Activated T-cell treated with anti-CD3 and anti-CD28 coated beads, Interleukin-2, amount 50 U/mL, for 4 hours (primary cell): ENCODE results near the gene GOLGA6L7. TPM values are rescaled to one million over a fixed set of nuclear protein-coding genes. Genes with fewer than 3 reads are reported as not detected.

Experiments
- ATAC-seq, 2 donors: fragments of 200-7000 bp; cut with Tn5 transposase; one replicate each; pipeline ENCODE4 v1.10.0; 2021
- DNase-seq: peaks from one replicate; pipeline ENCODE4 v3.0.0-alpha.2; 2020
- H3K27me3 Mint-ChIP-seq: one replicate; pipeline ENCODE4 v1.8.0; 2021; ENCODE audit warnings: low read depth, mixed read lengths
- H3K36me3 Mint-ChIP-seq: one replicate; pipeline ENCODE4 v1.8.0; 2022; ENCODE audit warnings: mixed read lengths; ENCODE audit not compliant: insufficient read depth
- H3K4me1 Mint-ChIP-seq: one replicate; pipeline ENCODE4 v1.8.0; 2021; ENCODE audit warnings: low read depth, mixed read lengths
- H3K4me3 Mint-ChIP-seq: one replicate; pipeline ENCODE4 v1.8.0; 2021; ENCODE audit warnings: mild to moderate bottlenecking, moderate library complexity, mixed read lengths
- H3K9me3 Mint-ChIP-seq: one replicate; pipeline ENCODE4 v1.8.0; 2021; ENCODE audit warnings: mixed read lengths
- total RNA-seq, 3 donors: library from RNA; stranded (reverse); gene quantifications; one replicate each; pipeline ENCODE4 v1.2.1, GENCODE V29; 2021

GOLGA6L7 gene
- total RNA-seq, 3 donors from 2014 or later = not detected

DNA sequence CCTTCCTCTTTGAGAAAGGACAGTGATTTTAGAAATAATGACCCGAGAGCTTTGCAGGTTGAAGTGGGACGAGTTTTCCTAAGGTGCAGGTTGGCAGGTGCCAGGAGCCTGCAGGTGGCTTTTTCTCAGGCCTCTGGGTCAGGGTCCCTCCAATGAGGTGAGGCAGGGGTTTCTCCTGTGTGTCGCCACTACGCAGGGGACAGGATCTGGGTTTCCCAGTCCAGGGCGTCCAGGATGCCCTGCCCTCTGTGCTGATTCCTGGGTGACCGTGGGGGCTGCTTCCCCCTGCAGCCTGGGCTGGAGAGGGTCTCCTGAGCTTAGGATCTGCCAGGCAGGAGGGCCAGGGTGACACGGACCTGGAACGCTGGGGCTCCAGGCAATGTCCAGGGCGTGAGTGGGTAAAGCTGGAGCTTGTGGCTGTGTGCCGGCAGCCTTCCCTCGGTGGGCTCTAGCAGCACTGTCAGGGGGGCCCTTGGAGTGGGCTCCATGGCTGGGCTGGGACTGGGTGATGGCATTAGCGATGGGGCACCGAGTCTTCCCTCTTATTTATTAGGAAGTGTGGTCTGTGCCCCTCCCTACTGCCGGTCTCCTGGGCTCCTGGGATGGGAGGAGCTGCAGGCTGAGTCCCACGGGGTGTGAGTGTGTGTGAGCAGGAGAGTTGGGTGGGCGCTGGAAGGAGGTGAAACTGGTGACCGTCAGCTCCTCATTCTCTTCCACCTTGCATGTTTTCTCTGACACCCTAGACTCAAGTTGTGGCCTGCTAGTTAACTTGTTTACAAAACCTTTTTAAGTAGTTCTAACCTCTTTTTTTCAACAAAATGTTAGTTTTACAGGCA lies 39.1 kb upstream of the GOLGA6L7 start:
- no peak for ATAC-seq
- H3K4me1 Mint-ChIP-seq = peaks cover 58% of the 10 kb centered on the region

DNA sequence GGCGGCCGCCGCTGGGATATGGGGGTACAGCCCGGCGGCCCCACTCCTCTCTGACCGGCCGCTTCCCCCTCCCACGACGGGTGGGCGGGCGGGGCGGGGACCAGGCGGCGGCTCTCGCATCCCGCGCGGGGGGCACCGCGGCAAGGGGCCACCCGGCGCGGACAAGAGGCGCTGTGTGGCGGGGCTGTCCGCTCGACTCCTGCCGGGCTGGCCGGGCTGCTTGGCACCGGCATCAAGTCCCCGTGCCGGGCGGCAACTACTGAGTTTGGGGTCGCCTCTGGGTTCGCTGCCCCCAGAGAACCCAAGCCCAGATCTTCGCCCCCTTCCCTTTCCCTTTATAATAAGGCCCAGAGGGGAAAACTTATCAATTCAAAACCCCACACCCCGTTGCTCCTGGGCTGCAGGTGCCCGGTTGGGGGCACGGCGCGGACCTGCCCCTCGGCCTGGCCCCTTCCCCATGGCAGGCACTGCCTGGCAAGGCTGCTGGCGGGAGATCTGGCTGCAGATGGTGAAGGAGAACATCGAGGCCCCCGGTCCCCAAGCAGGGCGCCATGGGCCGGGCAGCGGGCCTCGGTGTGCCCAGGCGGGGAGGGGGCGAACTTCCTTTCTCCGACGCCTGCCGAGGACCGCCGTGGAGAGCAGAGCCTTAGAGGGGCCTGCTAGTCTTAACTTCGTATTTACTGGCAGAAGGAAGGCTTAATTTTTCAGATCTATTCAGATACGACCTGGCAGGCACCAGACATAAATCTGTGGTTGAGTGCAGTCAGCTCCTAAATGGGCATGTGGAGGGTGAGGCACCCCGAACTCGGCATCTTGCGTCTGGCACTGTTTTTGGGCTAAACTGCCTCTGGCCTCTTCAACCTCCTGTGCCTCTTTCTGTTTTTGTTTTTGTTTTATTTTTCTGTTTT lies 38.2 kb upstream of the GOLGA6L7 start:
- no peaks in the 10 kb centered on the region for H3K27me3 Mint-ChIP-seq
- no peak for ATAC-seq
- no peak for DNase-seq
- peak overlapping the region; percentile 82 for H3K4me3 Mint-ChIP-seq
- H3K4me1 Mint-ChIP-seq = peaks cover 53% of the 10 kb centered on the region
- no peaks in the 10 kb centered on the region for H3K9me3 Mint-ChIP-seq
- H3K36me3 Mint-ChIP-seq = no peaks in the 10 kb centered on the region

More for the DNA sequence above, 39.1 kb upstream of the GOLGA6L7 start:
- no peaks in the 10 kb centered on the region for H3K27me3 Mint-ChIP-seq
- peak overlapping the region; percentile 82 for H3K4me3 Mint-ChIP-seq
- H3K36me3 Mint-ChIP-seq = no peaks in the 10 kb centered on the region
- no peak for DNase-seq
- H3K9me3 Mint-ChIP-seq = no peaks in the 10 kb centered on the region

GRCh38 chr15:28885630-28886430 lies 37.4 kb upstream of the GOLGA6L7 start, which contains the start of gene APBA2:
TSS of gene APBA2 (plus strand) at chr15:28885974. CDS start at chr15:29053885, 167,911 bp downstream.
- Mint-ChIP-seq H3K4me1 (peaks cover 45% of the 10 kb centered on the region), H3K27me3 (no peaks in the 10 kb centered on the region), H3K9me3 (no peaks in the 10 kb centered on the region), H3K4me3 (peak within 1 kb of the TSS; percentile 82), H3K36me3 (no peaks in the 10 kb centered on the region)
- ATAC-seq (peak; percentile 69 to 73), DNase-seq (peak; percentile 42)

DNA sequence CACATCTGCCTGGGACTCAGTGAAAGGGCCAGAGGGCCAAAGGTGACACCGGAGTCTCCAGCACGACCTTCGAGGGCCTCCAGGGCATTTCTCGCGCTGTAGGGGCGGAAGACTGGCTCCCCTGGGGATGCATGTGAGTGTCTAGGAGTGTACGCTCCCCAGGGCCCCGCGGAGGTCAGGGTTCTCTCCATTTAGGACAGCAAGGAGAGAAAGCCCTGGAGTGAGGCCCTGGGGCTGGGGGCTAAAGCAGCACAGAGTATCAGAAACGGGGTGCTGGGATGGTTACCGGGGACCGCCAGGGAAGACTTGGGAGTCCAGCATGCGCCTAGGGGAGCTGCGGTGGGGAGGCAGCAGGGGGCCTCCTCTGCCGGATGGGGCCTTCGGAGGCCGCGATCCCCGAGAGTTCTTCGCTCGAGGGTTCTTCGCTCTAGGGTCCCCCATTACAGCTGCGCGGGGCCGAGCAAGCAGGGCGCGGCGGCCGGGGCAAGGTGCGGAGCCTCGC lies 36.7 kb upstream of the GOLGA6L7 start:
- DNase-seq (peak; percentile 19), ATAC-seq (no peak)
- H3K27me3 Mint-ChIP-seq = no peaks in the 10 kb centered on the region
- H3K9me3 Mint-ChIP-seq = no peaks in the 10 kb centered on the region
- H3K36me3 Mint-ChIP-seq = no peaks in the 10 kb centered on the region
- H3K4me1 Mint-ChIP-seq = peaks cover 38% of the 10 kb centered on the region
- H3K4me3 Mint-ChIP-seq = peak overlapping the region; percentile 73

GRCh38 chr15:28884151-28884940 lies 35.9 kb upstream of the GOLGA6L7 start:
- Mint-ChIP-seq H3K4me3 (peak overlapping the region; percentile 73), H3K4me1 (peaks cover 30% of the 10 kb centered on the region), H3K9me3 (no peaks in the 10 kb centered on the region), H3K36me3 (no peaks in the 10 kb centered on the region), H3K27me3 (no peaks in the 10 kb centered on the region)
- ATAC-seq (no peak), DNase-seq (no peak)

DNA sequence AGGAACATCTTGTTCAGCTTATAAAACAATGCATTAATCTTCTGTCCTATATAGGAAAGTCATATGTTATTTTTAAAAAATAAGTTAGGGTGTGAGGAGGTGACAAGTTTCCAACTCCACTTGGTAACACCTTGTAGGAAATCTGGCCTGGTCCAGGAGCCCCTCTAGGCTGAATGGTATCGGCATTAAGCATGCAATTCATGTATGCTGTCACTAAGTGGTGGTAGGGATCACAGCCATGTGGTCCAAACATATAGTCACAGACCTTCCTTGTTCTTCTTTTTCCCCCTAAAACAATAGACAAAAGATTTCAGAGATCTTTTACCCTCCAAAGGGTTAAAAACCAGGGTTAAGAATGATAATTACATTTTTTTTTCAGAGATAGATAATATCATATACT lies 33.2 kb upstream of the GOLGA6L7 start:
- Mint-ChIP-seq H3K27me3 (peaks cover 1% of the 10 kb centered on the region), H3K4me3 (no peak overlapping the region), H3K36me3 (no peaks in the 10 kb centered on the region), H3K4me1 (peaks cover 4% of the 10 kb centered on the region), H3K9me3 (no peaks in the 10 kb centered on the region)
- ATAC-seq = no peak
- no peak for DNase-seq

DNA sequence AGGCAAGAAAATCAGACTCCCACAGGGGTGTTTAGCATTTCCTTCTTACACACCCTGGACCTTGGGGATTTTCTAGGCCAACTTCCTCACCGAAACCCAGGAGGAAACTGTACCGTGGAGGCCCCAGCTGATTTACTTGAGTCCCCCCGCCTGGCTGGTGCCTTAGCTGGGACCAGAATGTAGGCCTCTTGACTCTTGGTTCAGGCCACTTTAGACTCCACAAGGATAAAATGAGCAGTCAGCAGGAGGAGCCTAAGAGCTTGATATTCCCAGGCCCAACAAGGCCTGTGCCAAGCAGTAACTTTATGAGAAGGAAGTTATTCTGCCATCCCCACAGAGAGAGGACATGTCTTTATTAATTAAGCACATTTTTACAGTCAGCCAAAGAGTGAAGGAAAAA lies 32.7 kb upstream of the GOLGA6L7 start:
- no peaks in the 10 kb centered on the region for H3K9me3 Mint-ChIP-seq
- peaks cover 6% of the 10 kb centered on the region for H3K4me1 Mint-ChIP-seq
- ATAC-seq (no peak), DNase-seq (no peak)
- H3K4me3 Mint-ChIP-seq = no peak overlapping the region
- H3K36me3 Mint-ChIP-seq = no peaks in the 10 kb centered on the region
- peaks cover 1% of the 10 kb centered on the region for H3K27me3 Mint-ChIP-seq

DNA sequence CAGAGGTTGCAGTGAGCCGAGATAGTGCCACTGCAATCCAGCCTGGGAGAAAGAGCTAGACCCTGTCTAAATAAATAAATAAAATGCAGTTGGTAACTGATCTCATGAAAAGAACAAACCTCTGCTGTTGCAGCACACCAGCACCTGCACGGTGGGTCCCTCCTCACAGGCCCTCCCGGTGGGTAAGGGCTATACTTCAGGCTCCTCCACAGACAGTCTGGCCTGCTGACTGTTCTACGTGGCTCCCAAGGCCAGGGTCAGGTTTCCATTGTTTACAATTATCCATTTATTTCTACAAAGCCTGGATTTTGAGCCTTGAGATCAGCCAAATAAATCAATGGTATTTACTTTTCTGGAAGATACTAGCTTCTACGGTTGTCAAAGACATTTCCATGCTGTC lies 32.2 kb upstream of the GOLGA6L7 start:
- no peak for ATAC-seq
- Mint-ChIP-seq H3K27me3 (peaks cover 1% of the 10 kb centered on the region), H3K36me3 (no peaks in the 10 kb centered on the region), H3K9me3 (no peaks in the 10 kb centered on the region), H3K4me1 (peaks cover 10% of the 10 kb centered on the region), H3K4me3 (no peak overlapping the region)
- no peak for DNase-seq

GRCh38 chr15:28879551-28879950 lies 31.1 kb upstream of the GOLGA6L7 start:
- H3K4me1 Mint-ChIP-seq = peaks cover 7% of the 10 kb centered on the region
- no peaks in the 10 kb centered on the region for H3K9me3 Mint-ChIP-seq
- no peaks in the 10 kb centered on the region for H3K36me3 Mint-ChIP-seq
- no peak overlapping the region for H3K4me3 Mint-ChIP-seq
- no peak for DNase-seq
- peaks cover 1% of the 10 kb centered on the region for H3K27me3 Mint-ChIP-seq
- ATAC-seq = no peak

- Mint-ChIP-seq H3K4me3 (no peak overlapping the region), H3K4me1 (peaks cover 12% of the 10 kb centered on the region), H3K9me3 (no peaks in the 10 kb centered on the region), H3K27me3 (peaks cover 1% of the 10 kb centered on the region), H3K36me3 (no peaks in the 10 kb centered on the region)
- ATAC-seq (no peak), DNase-seq (no peak)
Measured at GRCh38 chr15:28878209-28878608, 29.8 kb upstream of the GOLGA6L7 start.

- H3K36me3 Mint-ChIP-seq = no peaks in the 10 kb centered on the region
- ATAC-seq (peak in 1 of 2 donors; percentile 15), DNase-seq (no peak)
- H3K9me3 Mint-ChIP-seq = no peaks in the 10 kb centered on the region
- H3K4me3 Mint-ChIP-seq = no peak overlapping the region
- peaks cover 12% of the 10 kb centered on the region for H3K4me1 Mint-ChIP-seq
- H3K27me3 Mint-ChIP-seq = peaks cover 1% of the 10 kb centered on the region
Measured at GRCh38 chr15:28876845-28877185, 28.4 kb upstream of the GOLGA6L7 start.

DNA sequence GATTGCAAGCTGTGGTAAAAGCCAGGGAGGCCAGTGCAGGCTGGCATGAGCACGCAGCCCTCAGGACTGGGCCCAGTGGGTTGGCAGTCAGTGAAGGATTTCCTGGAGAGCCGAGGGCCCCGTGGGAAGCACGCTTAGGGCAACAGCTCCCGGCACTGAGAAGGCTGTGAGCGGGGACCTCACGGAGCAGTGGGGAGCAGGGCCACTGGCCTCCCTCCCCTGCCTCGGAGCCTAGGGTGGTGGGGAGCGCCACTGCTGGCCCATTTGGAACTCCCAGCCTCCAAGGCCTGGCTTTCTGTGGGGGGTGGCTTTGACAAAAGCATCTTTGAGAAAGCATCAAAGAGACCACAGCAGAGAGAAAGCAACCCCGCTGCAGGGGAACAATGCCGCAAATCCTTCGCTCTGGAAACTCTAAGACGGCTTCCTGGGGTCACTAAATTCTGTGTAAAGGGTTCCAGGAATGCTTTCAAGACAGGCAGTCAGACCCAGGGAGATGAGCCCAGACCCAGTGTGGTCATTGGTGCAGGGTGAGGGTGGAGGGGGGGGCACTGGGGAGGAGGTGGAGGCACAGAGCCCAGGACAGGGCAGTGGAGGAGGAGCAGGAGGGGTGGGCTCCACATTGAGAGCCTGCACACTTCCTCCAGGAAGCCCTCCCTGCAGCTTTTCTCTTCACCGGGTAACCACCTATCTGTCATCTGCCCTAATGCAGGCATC lies 27.8 kb upstream of the GOLGA6L7 start:
- DNase-seq (no peak), ATAC-seq (peak; percentile 9 to 48)
- H3K4me1 Mint-ChIP-seq = peaks cover 12% of the 10 kb centered on the region
- H3K9me3 Mint-ChIP-seq = no peaks in the 10 kb centered on the region
- no peak overlapping the region for H3K4me3 Mint-ChIP-seq
- H3K27me3 Mint-ChIP-seq = peaks cover 1% of the 10 kb centered on the region
- no peaks in the 10 kb centered on the region for H3K36me3 Mint-ChIP-seq
